H1 (cell line): ENCODE results near the gene SLC35F3. TPM values are rescaled to one million over a fixed set of nuclear protein-coding genes. Genes with fewer than 3 reads are reported as not detected.

ENCODE experiments used
- ASH2L ChIP-seq: fragments of 200-600, 300-600 bp; sonication (generic); IDR thresholded peaks from one replicate; pipeline ENCODE4 v1.7.1; 2017; ENCODE audit warnings: low read length
- BRCA1 ChIP-seq: IDR thresholded peaks from 2 replicates; pipeline ENCODE4 v1.6.1; 2012; ENCODE audit warnings: low read depth, low read length, improper control_type of control experiment
- CHD7 ChIP-seq: fragments of 300-600 bp; sonication (generic); IDR thresholded peaks from 2 replicates; pipeline ENCODE4 v1.7.1; 2012; ENCODE audit warnings: low read length, moderate library complexity, mild to moderate bottlenecking, inconsistent platforms; ENCODE audit not compliant: insufficient replicate concordance
- CTBP2 ChIP-seq: IDR thresholded peaks from 2 replicates; pipeline ENCODE4 v1.7.0; 2011; ENCODE audit warnings: borderline replicate concordance, mild to moderate bottlenecking, moderate library complexity, mixed read lengths, low read length; ENCODE audit not compliant: insufficient read depth, insufficient read length
- E2F6 ChIP-seq: IDR thresholded peaks from 2 replicates; pipeline ENCODE4 v1.6.1; 2012; ENCODE audit warnings: inconsistent platforms
- KDM5A ChIP-seq: fragments of 200-600 bp; IDR thresholded peaks from 2 replicates; pipeline ENCODE4 v1.7.1; 2012; ENCODE audit warnings: mild to moderate bottlenecking, low read length, inconsistent platforms, mixed read lengths
- RNF2 ChIP-seq: fragments of 200-900, 300-1000 bp; sonication (generic); IDR thresholded peaks from 2 replicates; pipeline ENCODE4 v1.7.1; 2016; ENCODE audit warnings: borderline replicate concordance, low read depth, mild to moderate bottlenecking, antibody characterized with exemption, low read length; ENCODE audit not compliant: poor library complexity, severe bottlenecking; ENCODE audit errors: missing control alignments
- SRF ChIP-seq: IDR thresholded peaks from 2 replicates; pipeline ENCODE4 v1.6.1; 2011; ENCODE audit warnings: mild to moderate bottlenecking, low read depth, low read length, moderate library complexity
- SUZ12 ChIP-seq: fragments of 200-600 bp; sonication (generic); IDR thresholded peaks from 2 replicates; pipeline ENCODE4 v1.6.1; 2012; ENCODE audit warnings: mild to moderate bottlenecking, inconsistent platforms, low read length, moderate library complexity, mixed read lengths
- polyA plus RNA-seq, 7 experiments: library from polyadenylated mRNA; depleted of rRNA in 3 of 7; stranded (reverse) in 5 of 7; unstranded in 2 of 7; fragments of >200 nt in 5 of 7; fragments of 200-250 nt in 2 of 7; gene quantifications; 1 replicate in 5 of 7; 2 replicates in 1 of 7; 4 replicates in 1 of 7; pipeline versions ENCODE4 v1.2.1 to v1.2.3, GENCODE V29; 2011 to 2013; ENCODE audit warnings: missing spikeins in 2 of 7, mixed read lengths in 2 of 7
- total RNA-seq: library from RNA; stranded (reverse); fragmentation: NEBNext Ultra II Directional; extraction: Animal tissue kit (Norgen Biotek cat#: 25700); gene quantifications from 2 replicates; pipeline ENCODE4 v1.2.1, GENCODE V29; 2021

The SLC35F3 gene
- total and polyA plus RNA-seq, 2 of the 8 experiments (the other 6 are each of a cell fraction or from before 2014, with no cell fraction given): 0.78 to 1.2 TPM

- TF ChIP-seq CHD7 (no peak), RNF2 (no peak), E2F6 (no peak), SRF (no peak), SUZ12 (no peak), ASH2L (no peak), BRCA1 (no peak), KDM5A (no peak), CTBP2 (no peak)
Measured at GRCh38 chr1:234315091-234315541, 410.6 kb downstream of the SLC35F3 start (continued).
